Breast epithelium (tissue), 3 donors: Measurements from ENCODE around the gene RNF141.

Source experiments
- CTCF ChIP-seq, 3 donors: fragments of 450-650 bp; IDR thresholded peaks; one replicate each; pipeline ENCODE4 v1.5.1; 2016 to 2017; ENCODE audit warnings: antibody characterized with exemption in 3 of 3, mild to moderate bottlenecking in 3 of 3, moderate library complexity in 3 of 3
- POLR2A ChIP-seq: fragments of 450-650 bp; IDR thresholded peaks from one replicate; pipeline ENCODE4 v1.6.1; 2016; ENCODE audit warnings: antibody characterized with exemption, mild to moderate bottlenecking, moderate library complexity
- POLR2AphosphoS5 ChIP-seq, 3 donors: sonication (generic); formaldehyde crosslinking; IDR thresholded peaks; one replicate each; pipeline ENCODE4 v1.6.1; 2017; ENCODE audit warnings: antibody characterized with exemption in 3 of 3

GRCh38 chr11:10518891-10519290 is 22.1 kb downstream of the RNF141 start:
- TF ChIP-seq CTCF (IDR thresholded peaks at IDR 0.05) (no peak), POLR2A (no peak), POLR2AphosphoS5 (IDR thresholded peaks at IDR 0.05) (no peak)
